T follicular helper cell (primary cell): ENCODE results near the gene PRKG1.

ENCODE experiments used
- DNase-seq: peaks from one replicate; pipeline ENCODE4 v3.0.0-alpha.2; 2020; ENCODE audit warnings: low read depth

PRKG1 gene

DNA sequence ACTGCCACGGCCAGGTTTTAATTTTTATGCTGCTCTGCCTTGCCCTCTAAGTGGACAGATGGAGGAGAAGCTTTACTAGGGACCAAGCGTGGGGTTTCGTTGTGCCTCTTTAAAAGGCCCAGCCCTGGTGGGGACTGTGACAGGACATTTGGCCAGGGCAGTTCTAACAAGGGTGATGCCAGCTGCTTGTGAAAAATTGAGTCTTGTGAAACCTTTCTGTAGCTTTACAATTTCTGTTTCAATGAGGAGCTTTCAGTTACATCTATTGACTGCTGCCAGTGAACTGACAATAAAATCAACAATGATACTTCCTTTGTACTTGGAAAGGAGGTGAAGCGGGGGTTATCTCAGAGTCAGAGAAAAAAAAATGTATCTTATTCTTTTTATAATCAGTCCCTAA is 858.2 kb downstream of the PRKG1 start:
- DNase-seq: no peak

DNA sequence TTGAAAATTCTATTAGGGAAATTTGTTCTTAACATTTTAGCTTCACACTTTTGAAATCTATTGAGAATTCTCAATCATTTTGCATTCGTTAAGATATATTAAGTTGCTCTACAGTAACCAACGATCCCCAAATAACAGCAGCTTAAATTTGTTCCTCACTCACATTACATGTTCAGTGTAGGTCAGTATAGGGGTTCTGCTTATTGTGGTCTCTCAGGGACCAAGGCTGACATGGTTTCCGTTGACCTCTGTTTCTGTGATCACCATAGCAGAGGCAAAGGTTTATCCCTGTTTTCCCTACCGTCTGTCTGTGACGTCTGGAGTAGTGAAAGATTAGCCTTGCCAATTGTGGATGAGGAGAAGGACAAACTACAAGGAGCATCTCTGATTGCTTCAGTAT is 860.1 kb downstream of the PRKG1 start:
- no peak for DNase-seq

DNA sequence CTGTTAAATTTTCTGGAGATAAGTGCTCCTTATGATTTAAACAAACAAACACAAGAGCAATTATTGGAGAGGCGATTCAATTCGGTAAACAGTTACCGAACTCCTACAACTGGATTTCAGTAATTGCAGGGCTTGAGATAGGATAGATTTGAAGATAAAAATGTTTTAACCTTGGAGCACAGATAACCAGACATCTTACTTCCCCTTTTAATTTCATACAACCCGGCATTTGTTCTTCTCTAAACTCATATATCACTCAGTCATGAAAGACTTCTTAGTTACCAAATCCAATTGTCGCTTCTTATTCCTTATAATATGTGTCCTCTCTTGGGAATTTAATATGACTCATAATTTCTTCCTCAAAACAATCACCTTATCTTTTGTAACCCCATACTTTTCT is 861.1 kb downstream of the PRKG1 start:
- no peak for DNase-seq

DNA sequence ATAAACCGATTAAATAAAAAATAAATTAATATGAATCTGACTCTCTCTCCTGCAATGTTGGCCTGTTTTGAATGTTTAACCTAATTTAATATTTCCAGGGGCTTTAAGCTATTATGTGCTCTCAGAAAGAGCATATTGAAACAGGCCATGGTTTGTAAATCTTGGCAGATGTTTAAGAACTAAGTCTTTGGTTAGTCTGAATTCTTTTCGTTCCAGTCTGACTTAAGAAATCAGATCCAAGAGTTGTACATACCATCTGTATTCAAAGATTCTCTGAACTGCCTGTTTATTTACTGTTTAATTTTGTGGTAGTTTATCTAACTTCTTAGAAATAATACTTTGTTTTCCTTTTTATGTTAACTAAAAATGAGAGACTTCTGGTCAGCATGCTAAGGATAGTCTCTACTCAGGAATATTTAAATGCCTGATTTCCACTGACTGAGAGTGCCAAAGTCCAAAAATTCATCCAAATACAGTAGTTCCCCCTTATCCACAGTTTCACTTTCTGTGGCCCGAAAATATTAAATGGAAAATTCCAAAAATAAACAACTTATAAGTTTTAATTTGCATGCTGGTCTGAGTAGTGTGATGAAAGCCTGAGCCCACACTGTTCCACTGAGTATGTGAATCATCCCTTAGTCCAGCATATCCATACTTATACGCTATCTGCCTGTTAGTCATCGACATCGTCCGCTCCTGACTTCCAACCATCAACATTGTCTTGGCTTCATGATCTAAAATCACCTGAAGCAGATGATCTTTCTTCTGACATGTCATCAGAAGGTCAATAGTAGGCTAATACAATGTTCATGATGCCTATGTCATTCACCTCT is 863.2 kb downstream of the PRKG1 start:
- DNase-seq: no peak

DNA sequence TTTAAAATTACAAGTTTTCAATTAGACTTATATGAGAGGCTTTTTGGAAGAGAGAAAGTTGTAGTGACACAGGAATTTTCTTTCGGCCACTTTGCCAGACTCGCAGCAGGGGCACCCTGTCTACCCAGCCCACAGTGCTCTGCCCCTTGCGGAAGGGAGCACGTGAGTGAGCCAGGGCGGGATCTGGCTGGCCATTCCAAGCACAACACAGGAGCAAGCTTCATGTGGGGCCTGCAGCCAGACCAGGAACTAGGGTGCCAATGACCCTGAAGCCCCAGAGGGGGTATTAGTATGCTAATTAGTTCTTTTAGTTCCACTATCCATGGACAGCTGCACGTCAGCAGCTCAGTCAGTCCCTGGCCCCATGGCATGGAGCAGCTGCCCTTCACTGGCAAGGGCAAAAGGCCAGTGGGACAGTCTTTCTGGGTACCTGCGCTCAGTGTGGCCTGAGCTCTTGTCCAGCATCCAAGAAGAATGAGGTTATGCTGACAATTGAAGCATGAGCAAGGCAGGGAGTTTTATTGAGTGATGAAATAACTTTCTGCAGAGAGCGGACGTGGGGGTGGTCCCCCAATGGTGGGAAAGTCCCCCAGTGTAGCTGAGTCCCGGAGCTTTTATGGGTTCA is 876.2 kb downstream of the PRKG1 start:
- DNase-seq: no peak

DNA sequence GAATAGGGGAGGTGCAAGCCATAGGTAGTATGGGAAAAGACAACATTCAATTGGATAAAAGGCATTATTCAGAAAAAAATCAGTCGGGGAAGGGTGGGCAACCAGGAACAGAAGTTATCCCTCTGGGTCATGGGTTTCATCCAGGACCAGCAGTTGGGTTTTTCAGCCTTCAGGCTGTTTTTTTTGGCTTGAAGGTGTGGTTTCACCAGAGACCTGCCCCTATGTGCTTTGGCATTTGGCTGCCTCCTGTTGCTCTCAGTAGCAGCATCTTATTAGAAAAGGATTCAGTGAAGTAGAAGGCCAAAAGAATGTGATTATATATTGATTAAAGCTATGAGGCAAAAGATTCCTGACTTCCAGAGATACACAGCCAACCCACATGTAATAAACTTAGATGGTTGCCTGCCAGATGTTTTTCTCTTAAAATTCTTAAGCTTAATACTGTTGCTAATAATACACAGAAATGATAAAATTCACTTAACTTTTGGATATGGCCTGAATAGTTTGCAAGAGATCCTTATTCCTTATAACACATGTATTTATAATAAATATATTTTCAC is 876.8 kb downstream of the PRKG1 start:
- no peak for DNase-seq

DNA sequence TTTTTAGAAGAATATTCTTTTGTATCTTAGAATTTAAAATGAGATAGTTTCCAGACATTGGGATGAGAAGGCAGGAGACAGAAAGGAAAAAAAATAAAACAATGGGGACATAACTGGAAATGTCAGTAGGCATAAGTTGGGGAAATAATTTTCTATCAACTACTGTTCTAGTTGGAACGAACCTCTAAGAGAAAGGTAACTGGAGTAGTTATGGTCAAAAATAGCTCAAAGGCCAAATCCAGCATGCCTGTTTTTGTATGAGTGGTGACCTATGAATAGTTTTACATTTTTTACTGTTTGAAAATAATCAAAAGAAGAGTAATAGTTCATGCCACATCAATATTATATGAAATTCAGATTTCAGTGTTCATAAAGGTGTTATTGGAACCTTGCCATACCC is 877.3 kb downstream of the PRKG1 start:
- no peak for DNase-seq

DNA sequence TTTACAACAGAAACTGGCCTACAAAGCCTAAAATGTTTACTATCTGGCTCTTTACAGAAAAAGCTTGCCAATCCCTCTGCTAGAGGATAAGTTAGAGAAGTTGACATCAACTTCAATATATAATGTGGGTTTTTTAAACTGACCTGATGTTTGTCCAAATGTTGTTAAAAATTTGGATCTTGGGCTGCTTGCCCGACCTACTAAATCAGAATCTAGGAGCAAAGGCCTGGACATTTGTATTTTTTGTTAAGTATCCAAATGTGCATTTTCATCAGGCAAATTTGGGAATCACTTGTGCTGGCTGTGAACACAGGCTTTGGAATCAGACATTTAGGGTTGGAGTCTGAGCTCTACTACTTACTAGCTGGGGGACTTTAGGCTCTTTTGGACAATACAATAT is 877.8 kb downstream of the PRKG1 start:
- no peak for DNase-seq

DNA sequence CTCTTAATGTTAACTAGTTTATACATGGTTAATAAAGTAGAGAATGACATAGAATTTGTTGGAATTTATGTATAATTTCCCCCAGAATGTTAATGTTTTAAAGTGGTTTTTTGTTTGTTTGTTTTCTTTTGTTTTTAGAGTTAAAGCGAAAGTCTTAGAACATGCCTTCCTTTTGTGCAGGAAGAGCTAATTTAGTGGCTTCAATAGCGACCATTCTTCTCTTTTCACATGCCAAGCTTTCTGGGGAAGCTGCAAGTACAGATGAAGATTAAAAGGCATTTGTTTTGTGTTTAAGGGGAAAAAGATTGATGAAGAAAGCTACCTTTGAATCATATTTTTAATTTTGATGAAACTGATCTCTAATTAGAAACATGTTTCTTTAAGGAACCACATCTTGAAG is 881.4 kb downstream of the PRKG1 start:
- DNase-seq: no peak

DNA sequence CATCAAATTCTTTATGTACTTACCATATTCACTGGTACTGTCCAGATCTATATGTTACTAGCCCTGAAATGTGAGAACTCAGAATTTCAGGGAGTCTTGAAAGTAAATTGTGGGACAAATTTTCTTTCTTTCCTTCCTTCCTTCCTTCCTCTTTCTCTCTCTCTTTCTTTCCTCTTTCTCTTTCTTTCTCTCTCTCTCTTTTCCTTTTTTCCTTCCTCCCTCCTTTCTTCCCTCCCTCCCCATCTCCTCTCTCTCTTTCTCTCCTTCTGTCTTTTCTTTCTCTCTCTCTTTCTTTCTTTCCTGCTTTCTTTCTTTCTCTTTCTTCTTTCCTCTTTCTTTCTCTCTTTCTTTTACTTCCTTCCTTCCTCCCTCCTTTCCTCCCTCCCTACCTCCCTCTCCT is 882.5 kb downstream of the PRKG1 start:
- DNase-seq: no peak

DNA sequence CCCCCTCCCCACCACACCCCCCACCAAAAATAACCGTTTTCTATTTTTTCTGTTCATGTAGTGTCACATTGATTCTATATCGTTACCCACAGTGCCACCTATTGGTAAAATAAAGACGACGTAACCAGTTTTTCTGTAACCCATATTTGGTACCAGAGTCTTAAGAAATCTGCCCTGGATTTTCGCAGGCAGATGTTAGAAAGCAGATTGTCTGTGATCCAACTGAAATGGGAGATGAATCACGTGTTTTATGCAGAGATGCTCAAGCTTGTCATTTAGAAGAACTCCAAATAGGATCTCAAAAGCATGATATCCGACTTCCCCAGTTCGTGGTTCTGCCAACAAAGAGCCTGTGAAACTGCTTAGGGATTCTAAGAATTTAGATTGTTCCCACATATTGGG is 886.2 kb downstream of the PRKG1 start:
- no peak for DNase-seq

DNA sequence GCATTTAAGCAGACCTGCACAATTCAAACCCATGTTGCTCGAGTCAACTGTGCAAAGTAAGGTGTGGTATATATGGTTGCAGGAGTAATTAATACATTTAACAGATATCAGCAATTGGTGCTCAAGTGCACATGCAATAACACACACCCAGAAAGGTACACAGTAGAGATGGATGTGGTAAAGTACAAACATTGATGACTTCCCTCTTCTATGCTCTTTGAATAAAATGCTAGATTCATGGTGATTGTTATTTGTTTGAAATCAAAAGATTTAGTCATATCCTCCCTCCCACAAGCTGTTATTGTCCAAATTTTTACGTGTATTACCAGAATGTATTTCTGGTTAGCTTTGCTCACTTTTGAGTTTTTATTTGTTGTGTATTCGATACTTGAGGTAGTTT is 887.1 kb downstream of the PRKG1 start:
- DNase-seq: no peak

DNA sequence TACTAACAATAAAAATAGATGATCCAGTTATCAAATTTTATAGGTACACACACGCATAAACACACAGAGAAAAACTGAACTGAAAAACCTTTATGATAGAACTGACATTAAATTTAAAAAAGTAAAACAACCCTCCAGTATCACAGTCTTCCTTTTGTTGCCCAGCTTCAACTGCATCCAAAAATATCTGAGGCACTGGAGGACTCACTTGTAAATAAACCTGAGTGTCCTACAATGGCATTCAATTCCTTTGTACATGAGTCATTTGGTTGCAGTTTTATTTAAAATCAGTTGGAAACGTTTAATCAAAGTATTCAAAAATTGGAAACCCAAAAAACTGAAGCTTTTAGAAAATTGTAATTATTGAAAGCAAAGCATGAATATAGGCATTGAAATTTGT is 890.3 kb downstream of the PRKG1 start:
- DNase-seq: no peak

DNA sequence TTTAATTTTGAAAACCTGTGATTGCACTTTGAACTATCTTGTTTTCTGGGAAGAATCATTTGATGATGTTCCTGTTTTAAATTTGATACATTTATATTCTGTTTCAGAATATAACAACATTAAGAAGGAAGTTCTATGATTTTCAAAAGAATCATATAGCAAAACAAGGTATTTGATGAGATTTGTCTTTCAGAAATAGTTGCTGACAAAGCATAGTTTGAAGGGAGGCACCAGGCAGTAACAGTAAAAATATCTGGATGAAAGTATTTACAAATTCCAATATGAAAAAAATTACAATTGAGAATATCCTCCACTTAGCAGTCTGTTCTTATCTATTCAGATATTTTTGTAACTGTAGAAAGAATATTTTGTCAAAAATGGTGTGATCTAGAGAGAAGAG is 891.2 kb downstream of the PRKG1 start:
- no peak for DNase-seq

DNA sequence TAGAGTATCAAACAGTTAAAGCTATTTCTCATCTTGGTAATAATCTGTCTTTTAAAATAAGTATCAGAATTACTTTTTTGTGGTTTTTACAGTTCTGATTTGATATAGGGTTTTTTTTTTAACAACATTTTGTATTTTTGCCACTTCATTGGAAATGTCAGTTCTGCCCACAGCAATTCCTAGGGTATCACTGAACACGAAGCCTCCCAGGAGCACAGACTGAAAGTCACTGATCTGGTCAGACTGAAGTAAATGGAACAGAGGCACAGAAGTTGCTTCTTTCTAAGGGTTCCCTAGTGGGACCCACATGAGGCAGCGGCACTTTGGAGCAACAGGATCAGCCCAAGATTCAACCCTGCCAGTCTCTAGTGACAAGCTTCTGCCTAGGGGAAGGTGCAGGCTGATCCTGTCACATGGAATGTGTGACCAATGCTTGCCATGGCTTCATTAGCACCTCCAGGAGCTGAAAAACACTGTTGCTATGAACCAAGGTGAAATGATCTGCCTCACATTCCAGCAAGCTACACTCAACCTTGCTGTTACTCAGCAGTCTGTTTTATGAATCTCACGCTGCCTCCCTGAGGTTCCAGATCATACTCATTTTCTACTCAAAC is 898.6 kb downstream of the PRKG1 start:
- no peak for DNase-seq

DNA sequence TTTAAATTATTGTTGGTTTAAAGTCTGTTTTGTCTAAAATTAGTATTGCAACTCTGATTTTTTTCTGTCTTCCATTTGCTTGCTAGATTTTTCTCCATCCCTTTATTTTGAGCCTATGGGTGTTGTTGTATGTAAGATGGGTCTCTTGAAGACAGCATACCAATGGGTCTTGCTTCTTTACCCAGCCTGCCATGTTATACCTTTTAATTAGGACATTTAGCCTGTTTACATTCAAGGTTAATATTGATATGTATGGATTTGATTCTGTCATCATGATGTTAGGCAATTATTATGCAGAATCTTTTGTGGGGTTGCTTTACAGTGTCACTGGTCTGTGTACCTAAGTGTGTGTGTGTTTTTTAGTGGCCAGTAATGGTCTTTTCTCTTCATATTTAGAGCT is 906.5 kb downstream of the PRKG1 start:
- no peak for DNase-seq

DNA sequence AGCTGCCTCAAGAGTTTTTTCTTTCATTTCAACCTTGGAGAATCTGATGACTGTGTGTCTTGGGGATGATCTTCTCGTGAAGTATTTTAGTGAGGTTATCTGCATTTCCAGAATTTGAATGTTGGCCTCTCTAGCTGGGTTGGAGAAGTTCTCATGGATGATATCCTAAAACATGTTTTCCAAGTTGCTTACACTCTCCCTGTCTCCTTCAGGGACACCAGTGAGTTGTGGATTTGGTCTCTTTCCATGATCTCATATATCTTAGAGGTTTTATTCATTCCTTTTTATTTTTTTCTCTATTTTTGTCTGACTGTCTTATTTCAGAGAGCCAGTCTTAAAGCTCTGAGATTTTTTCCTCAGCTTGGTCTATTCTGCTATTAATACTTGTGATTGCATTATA is 907.4 kb downstream of the PRKG1 start:
- no peak for DNase-seq

DNA sequence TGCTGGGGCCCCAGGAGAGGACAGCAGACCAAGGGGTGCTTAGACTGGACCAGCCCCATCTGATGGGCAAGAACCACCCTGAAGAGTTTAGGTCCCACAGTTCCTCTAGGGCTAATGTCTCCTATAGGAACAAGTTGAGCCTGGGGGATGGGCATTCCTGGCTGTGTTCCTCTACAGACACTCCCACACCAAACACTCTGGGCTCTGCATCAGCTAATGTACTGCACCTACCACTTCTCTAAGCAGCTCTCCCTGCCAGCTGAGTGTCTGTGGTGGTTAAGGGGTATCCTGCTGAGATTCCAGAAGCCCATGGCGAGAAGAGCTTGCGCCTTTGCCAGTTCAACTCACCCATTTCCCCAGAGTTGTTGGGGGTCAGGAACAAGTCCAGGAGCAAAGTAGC is 909.2 kb downstream of the PRKG1 start:
- no peak for DNase-seq

DNA sequence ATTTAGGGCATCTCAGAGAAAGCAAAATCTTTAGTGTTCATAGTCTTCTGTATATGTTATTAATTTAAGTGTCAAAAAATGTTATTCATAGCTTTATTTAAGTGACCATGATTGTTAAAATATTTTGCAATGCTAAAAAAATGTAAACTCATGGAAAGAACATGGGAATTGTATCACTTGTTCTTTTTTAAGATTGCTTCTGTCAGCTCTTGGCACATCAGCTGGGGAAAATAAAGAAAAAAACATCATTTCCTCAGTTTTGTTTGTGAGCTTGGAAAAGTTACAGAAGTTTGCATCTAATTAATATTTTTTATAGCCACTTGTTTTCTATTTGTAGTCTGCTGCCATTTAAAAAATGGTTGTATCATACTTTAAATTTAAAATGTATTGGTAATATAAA is 911.0 kb downstream of the PRKG1 start:
- no peak for DNase-seq

DNA sequence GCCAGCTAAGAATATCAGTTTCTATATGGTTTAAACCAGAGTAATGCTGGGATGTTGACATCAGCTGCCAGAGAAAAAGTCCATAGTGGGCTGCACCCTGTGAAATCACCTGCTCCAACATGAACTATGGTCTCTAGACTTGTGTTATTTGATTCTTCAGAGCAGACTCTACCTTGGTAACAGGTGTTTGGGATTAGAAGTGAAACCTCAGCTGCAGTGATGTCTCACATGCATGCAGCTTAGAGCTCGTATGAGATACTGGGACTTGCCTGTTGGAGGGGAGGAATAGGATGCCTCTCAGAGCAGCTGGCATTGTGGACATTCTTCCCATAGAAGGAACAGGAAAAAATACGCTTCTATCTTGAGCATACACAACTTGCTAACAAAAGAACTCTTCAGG is 912.2 kb downstream of the PRKG1 start:
- DNase-seq: no peak

DNA sequence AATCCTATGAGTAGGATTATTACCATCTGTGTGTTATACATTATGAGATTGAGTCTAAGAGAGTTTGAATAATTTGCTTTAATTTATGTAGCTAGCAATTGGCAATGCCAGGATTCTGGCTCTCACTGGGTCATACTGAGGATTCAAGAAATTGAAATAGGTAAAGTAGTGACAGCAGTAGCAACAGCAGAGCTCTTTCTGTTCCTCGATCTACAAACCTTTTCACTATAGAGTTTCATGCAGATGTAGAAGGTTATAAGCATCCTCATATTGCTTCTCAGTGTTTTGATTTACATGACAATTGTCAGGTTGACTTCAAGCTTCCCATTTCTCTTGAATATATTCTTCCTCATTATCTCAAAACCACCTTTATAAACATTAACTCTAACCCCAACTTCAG is 919.2 kb downstream of the PRKG1 start:
- DNase-seq: no peak

DNA sequence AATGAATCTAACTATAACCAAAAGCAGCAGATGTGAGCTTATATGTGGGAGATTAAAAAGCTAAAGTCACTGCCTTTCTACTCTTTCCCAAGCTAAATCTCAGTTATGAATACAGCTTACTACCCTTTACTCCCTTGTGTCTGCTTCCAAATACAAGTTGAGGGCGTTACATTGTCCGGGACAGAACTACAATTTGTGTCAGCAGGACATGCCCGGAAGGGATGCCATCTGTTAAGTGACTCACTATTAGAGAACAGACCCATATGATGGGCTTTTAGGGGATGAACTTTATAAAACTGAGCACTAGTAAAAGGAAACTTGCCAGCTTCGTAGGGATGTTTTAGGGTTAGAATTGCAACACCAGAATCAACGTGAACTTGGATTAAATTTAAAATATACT is 924.8 kb downstream of the PRKG1 start:
- DNase-seq: no peak

DNA sequence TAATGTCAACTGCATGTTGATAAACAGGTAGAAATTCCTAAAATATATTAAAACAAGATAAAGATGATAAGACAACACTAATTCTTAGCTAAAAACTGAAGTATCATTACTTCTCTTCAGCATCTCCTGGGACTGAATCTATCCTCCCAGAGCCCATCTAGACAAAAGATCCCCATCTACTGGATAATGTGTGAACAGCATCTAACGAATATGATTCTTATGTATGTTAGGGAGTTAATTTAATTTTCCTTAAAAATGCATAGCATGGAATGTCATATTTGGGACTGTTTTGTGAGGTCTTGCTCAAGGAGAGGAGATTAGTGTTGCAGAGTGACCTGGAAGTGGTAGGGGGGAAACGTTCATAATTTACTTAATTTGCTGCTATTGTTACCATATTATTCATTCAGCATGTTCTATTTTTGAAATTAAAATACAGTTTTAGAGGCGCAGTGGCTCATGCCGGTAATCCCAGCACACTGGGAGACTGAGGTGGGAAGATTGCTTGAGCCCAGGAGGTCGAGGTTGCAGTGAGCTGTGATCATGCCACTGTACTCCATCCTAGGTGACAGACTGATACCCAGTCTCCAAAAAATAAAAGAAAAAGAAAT is 930.2 kb downstream of the PRKG1 start:
- no peak for DNase-seq
